A673 (cell line): ENCODE data around the gene FBN3.

Source experiments
- EZH2 ChIP-seq: fragments of 200-600 bp; sonication (generic); IDR thresholded peaks from 2 replicates; pipeline ENCODE4 v1.6.1; 2017; ENCODE audit warnings: borderline replicate concordance, low read depth, mild to moderate bottlenecking, mixed read lengths, antibody characterized with exemption, low read length; ENCODE audit not compliant: poor library complexity, severe bottlenecking
- TF ChIP-seq, protein P1 (sequence below): fragments of 300-800, 200-600 bp; sonication (generic); conservative IDR thresholded peaks from 2 replicates; pipeline ENCODE4 v1.5.1; 2017; ENCODE audit warnings: low read depth, mild to moderate bottlenecking, antibody characterized with exemption, low read length, moderate library complexity, mixed read lengths

DNA sequence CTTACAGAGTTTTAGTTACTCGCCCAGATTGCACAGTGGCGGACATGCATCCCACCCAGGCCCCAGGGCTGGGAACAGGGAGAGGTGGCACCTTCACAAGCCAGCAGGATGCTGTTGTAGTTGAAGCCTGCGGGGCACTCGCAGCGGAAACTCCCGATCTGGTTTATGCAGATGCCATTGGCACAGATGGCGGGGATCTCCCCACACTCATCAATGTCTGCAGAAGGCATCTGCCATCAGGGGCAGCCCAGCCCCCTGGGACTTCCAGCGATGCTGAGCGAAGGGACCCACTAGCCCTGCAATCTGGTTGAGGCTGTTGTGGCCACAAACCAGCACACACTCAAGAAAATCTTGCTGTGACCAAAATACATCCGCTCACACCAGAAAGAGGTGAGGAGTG is 52.2 kb downstream of the FBN3 start:
- TF ChIP-seq, protein P1, sequence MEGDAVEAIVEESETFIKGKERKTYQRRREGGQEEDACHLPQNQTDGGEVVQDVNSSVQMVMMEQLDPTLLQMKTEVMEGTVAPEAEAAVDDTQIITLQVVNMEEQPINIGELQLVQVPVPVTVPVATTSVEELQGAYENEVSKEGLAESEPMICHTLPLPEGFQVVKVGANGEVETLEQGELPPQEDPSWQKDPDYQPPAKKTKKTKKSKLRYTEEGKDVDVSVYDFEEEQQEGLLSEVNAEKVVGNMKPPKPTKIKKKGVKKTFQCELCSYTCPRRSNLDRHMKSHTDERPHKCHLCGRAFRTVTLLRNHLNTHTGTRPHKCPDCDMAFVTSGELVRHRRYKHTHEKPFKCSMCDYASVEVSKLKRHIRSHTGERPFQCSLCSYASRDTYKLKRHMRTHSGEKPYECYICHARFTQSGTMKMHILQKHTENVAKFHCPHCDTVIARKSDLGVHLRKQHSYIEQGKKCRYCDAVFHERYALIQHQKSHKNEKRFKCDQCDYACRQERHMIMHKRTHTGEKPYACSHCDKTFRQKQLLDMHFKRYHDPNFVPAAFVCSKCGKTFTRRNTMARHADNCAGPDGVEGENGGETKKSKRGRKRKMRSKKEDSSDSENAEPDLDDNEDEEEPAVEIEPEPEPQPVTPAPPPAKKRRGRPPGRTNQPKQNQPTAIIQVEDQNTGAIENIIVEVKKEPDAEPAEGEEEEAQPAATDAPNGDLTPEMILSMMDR: no peak
- no peak for TF ChIP-seq EZH2
